ENCODE results near the gene RELL1.

RELL1 gene

GRCh38 chr4:37631551-37631950, 54.6 kb downstream of the RELL1 start:
- DNase-seq: no peak

GRCh38 chr4:37629713-37630112, 56.5 kb downstream of the RELL1 start:
- no peak for DNase-seq

GRCh38 chr4:37628977-37629609, 57.1 kb downstream of the RELL1 start:
- DNase-seq: no peak

GRCh38 chr4:37627263-37627662, 58.9 kb downstream of the RELL1 start:
- no peak for DNase-seq

GRCh38 chr4:37625499-37625898, 60.7 kb downstream of the RELL1 start:
- DNase-seq: no peak

- DNase-seq: no peak
These were observed 62.2 kb downstream of the RELL1 start for GRCh38 chr4:37623940-37624339.

GRCh38 chr4:37623125-37623524, 63.1 kb downstream of the RELL1 start:
- no peak for DNase-seq

GRCh38 chr4:37620176-37620575, 66.0 kb downstream of the RELL1 start:
- DNase-seq: no peak

GRCh38 chr4:37615720-37616063, 70.5 kb downstream of the RELL1 start:
- DNase-seq: no peak

- DNase-seq: no peak
These were observed 71.0 kb downstream of the RELL1 start for GRCh38 chr4:37615059-37615719.

GRCh38 chr4:37612811-37613210, 73.4 kb downstream of the RELL1 start:
- DNase-seq: no peak

- no peak for DNase-seq
These were observed 76.5 kb downstream of the RELL1 start for GRCh38 chr4:37609626-37610025.

GRCh38 chr4:37607018-37607417, 79.2 kb downstream of the RELL1 start:
- no peak for DNase-seq

GRCh38 chr4:37605843-37606565, 80.2 kb downstream of the RELL1 start:
- DNase-seq: no peak

- DNase-seq: no peak
These were observed 81.7 kb downstream of the RELL1 start for GRCh38 chr4:37604461-37604860.

GRCh38 chr4:37603711-37604110, 82.5 kb downstream of the RELL1 start:
- no peak for DNase-seq

GRCh38 chr4:37603070-37603468, 83.1 kb downstream of the RELL1 start:
- peak; percentile 13 for DNase-seq

GRCh38 chr4:37602454-37603069, 83.6 kb downstream of the RELL1 start:
- DNase-seq: no peak

- DNase-seq: no peak
These were observed 84.6 kb downstream of the RELL1 start for GRCh38 chr4:37601531-37601930.

- DNase-seq: no peak
These were observed 86.9 kb downstream of the RELL1 start for GRCh38 chr4:37599092-37599790.

GRCh38 chr4:37597034-37597433, 89.1 kb downstream of the RELL1 start:
- DNase-seq: no peak

GRCh38 chr4:37595875-37596680, 90.1 kb downstream of the RELL1 start:
- no peak for DNase-seq

All from NCI-H1092 (cell line).